GM18870 (cell line): ENCODE results near the gene SLC47A2.

ENCODE experiments used
- ATAC-seq: cut with Tn5 transposase; IDR thresholded peaks from one replicate; pipeline ENCODE4 v1.9.1; 2021; ENCODE audit warnings: moderate library complexity; ENCODE audit not compliant: unreplicated experiment

Gene SLC47A2

GRCh38 chr17:19747829-19748806, 31.7 kb upstream of the SLC47A2 start, which contains the start of gene ALDH3A1:
TSS of gene ALDH3A1 (minus strand) at chr17:19748298. CDS start at chr17:19745129, 3,169 bp downstream.
- ATAC-seq, result no peak

DNA sequence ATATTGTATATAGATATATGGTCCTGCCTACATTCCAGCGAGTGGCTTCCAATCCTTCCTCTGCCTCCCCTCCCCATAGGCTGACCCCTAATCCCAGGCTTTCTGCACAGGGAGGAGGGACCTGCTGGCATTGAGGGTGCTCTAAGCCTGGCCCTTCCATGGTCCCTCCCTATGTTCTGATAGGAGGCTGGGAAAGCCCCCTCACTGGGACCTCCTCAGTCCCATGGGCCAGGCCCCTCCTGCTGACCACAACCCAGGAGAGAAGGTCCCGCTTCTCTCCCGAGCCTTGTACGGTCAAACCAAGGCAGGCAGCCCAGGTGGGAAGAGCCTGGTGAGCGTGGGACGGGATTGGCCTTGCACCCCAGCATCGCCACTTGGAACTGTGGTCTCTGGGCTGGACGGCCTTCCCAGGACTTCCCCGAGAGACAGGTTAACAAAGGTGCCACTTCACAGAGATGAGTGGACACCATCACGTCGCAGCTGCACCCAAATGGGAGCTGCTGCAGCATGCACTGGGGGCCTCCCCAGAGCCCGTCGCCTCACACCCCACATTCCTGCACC, 30.9 kb upstream of the SLC47A2 start:
- no peak for ATAC-seq

DNA sequence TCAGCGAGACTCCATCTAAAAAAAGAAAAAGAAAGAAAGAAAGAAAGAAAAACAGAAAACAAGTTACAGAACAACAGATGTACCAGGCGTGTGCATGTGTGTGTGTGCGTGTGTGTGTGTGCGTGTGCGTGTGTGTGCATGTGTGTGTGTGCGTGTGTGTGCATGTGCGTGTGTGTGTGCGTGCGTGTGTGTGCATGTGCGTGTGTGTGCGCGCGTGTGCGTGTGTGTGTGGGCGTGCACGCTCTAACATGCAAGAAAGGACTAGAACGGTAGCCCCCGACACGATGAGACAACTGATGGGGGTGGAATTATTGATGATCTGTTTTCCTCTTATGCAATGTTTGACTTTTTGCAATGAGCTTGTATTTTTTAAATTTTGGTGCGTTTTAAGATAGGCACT, 30.1 kb upstream of the SLC47A2 start:
- ATAC-seq, result no peak

DNA sequence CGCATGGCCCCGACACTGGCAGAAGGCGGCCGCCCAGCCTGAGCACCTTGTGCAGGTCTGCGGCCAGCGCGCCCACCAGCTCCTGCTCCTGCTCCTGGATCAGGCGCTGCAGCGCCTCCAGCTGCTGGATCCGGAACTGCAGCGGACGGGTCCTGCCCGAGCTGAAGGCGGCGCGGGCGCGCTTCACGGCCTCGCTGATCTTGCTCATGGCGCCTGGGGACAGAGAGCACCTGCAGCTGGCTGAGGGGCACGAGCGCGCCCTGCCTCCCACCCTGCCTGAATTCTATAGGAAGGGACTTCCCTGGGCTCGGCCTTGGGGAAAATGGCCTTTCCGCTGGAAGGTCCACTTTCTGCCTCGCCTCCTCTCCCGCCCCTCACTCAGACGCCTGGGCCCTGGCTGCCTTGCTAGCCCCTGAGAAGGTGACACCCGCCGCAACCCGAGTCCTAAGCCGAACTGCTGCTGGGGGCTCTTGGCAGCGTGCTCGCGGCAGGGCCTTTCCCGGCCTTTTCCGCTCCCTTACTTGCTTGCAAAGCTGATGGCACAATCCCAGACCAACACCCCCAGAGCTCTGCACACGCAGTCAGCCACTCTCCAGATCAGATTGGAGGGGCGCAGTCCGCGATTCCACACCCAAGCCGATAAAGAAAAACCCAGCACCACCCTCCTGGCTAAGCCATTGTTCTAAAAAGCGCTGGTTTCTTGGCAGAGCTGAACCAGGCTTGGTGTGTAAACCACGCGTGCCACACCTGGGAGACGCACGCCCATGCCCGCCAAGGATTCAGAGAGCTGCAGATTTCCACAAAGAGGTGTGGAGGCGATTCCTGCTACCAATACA, 28.8 kb upstream of the SLC47A2 start:
- ATAC-seq, result no peak

- ATAC-seq, result no peak
Observed at GRCh38 chr17:19744492-19744891, 28.1 kb upstream of the SLC47A2 start.

DNA sequence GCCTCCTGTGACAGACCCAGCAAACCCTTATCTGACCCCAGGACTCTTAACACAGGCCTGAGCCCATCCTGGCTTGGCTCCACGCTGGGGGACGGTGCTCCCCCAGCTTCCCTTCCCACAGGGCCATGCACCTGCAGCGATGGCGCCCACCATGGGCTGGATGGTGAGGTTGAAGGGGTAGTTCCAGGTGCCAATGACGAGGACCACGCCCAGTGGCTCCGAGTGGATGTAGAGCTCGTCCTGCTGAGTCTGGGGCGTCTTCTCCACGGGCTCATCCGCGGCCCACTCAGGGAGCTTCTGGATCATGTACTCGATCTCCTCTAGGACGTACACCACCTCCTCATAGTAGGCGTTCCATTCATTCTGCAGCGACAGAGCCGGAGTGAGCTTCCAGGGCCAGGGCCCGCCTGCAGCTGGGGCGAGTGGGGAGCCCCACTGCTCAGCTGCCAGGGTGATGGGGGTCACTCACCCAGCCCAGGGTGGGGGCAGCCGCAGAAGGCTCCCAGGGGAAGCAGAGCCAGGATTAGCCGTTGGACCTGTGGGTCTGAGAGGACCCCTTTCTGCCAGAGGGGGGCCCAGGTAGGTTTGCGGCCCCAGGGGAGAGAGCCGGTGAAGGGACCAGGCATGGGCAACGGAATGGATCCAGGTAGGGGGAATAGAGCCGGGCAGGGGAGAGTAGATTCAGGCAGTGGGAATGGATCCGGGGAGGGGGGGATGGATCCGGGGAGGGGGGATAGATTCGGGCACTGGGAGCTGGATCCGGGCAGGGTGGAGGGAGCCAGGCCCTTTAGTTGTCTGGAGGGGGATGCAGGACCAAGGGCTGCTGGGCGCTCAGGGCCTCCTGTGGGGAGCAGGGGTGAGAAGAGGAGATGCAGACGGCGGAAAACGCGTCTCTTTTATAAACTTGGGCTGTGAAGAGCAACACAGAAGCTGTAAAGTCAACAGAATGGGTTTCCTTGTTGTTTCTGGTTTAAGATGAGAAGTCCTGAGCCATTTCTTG, 27.0 kb upstream of the SLC47A2 start:
- ATAC-seq, result no peak

GRCh38 chr17:19742495-19742894, 26.1 kb upstream of the SLC47A2 start:
- no peak for ATAC-seq

GRCh38 chr17:19741832-19742457, 25.6 kb upstream of the SLC47A2 start:
- ATAC-seq, result no peak

DNA sequence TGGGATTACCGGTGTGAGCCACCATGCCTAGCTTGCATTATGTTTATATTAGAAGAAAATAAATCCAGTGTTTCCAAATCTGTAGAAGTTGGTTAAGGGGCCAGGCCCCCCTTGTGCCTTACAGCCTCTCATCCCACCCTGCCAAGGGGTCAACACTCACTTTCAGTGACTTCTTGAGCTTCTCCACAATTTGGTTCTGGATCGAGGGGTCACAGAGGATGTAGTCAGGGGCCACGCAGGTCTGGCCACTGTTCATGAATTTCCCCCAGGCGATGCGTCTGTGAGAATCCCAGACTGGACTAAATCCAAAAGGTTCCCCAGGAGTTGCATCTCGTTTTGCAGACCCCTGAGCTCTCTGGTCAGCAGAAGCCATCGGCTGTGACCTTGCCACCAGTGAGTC, 24.5 kb upstream of the SLC47A2 start:
- no peak for ATAC-seq

DNA sequence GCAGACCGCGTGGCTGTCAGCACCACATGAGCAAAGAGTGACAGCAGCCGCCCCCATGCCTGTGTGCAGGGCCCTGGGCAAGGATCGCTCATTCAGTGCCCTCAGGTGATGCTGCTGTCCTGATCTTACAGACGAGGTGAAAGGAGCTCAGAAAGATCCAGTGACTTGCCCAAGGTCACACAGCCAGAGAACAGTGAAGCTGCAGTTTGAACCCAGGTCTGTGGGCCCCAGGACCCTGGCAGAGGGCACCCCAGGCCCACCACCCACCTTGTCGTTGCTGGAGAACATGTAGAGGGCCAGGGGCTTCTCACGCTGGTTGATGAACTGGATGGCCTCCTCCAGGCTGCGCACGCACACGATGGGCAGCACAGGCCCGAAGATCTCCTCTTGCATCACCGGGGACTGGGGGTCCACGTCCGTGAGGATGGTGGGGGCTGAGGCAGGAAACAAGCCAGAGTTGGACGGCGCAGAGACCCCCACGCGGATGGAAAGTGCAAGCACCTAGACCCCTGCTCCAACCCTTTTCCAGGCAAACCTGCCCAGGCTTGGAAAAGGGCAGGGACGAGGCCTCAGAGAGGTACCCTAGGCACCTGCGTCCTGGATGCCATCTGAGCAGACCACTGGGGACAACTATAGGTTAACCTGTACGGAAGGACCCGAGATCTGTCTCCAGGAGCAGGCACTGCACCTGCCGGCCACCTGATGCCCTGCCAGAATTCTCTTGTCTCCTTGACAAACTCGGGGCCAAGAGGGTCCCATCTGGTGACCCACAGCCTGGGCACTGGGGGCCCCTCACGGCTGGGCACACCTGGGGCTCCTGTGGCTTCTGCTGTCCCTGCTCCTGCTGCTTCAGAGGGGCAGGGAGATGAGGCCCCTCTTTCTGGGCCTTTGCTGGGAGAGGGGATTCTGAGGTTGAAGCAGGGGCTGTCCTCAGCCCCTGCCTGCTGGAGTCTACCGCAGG, 23.1 kb upstream of the SLC47A2 start:
- ATAC-seq, result no peak

GRCh38 chr17:19738757-19739156, 22.4 kb upstream of the SLC47A2 start:
- no peak for ATAC-seq

DNA sequence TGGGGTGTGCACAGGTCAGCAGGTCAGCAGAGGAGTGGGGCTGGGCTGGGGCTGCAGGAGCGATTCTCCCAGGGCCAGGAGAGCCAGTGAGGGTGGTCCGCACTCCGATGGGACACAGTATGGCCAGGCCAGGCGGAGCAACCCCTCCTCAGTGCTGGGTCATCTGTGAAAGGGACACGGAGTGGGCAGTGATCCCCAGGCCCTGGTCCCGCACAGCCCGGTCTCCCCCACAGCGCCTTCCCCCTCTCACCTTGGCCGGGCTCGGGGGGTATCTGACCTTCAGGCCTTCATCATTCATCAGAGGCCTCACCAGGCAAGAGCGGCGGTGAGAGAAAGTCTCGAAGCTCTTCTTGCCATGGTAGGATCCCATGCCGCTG, 21.7 kb upstream of the SLC47A2 start:
- ATAC-seq, result no peak

GRCh38 chr17:19737305-19738072, 21.1 kb upstream of the SLC47A2 start:
- no peak for ATAC-seq

DNA sequence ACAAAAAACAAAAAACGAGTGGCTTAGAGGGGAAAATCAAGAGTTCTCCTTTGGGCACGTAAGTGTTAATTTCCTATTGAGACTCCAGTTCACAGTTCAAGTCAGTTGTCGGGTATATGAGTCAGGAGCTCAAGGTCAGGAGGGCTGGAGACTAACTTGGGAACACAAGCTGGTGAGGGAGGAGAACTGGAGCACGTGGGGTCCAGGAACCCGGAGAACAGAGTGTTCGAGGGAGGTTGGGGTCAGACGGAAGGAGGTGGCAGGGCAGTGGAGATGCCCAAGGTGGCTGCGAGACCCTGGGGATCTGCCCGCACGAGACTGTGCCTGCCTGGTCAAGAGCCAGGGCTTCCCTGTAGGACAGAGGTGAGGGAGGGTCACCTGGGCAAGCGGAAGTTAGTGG, 19.7 kb upstream of the SLC47A2 start:
- ATAC-seq, result no peak

DNA sequence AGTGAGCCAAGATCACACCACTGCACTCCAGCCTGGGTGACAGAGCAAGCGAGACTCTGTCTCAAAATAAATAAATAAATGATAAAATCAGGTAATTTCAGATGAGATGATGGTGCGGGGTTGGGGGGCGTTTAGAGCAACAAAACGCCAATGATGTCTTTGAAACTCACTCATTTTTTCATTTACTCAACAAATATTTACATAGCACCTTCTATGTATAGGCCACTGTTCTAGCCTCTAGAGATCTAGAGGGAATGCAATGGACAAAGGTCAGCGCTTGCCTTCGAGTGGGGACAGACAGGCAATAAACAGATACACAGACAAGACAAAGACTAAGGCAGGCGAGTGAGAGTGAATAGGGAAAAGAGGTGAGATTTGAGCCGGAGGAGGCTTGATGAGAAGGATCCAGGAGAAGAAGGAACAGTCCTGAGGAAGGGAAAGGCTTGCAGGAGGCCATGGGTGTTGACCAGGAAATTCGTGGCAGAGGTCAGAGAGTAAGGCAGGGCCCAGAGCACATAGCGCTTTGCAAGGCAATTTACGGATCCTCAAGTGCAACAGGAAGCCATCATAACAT, 17.7 kb upstream of the SLC47A2 start:
- ATAC-seq, result no peak

DNA sequence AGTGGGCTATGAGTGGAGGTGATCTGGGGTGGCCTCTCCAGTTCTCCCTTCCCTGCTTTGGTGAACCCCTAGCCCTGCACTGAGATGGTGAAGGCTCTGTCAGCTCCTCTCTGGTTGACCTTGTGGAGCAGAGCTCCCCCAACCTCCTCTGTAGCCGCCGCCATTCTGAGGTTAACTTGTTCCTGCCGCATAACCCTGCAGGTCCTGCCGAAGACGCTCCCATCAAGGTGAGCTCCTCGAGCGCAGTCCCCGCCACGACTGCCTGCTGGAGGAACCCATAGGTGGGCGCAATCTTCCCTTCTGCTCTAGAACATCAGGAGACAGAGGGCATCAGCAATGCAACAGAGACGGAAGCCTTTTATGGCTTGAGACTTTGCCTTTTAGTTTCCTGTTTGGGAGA, 15.2 kb upstream of the SLC47A2 start:
- no peak for ATAC-seq

DNA sequence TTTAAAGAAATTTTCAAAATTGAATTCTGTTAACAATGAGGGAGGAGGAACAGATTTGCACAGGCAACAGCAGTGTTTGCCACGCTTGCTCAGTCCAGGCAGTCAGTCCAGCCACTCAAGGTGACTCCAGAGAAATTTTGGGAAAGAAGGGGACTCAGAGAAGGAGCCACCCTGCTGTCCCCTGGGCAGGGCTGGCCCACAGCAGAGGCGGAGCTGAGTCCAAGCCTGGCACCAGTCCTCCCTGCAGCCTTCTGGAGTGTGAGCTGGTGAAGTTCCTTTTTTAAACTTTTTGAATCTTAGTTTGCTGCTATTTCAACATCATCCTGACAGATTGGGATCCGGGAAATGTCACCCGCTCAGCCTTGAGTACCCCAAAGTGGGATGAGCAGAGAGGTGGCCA, 14.5 kb upstream of the SLC47A2 start:
- no peak for ATAC-seq

- no peak for ATAC-seq
Observed at GRCh38 chr17:19729900-19730299, 13.5 kb upstream of the SLC47A2 start.
